OCI-LY7 (cell line): ENCODE results near the gene HMGCL.

Source experiments
- CTCF ChIP-seq: fragments of 200-600 bp; sonication (generic); conservative IDR thresholded peaks from 2 replicates; pipeline ENCODE4 v1.5.1; 2014; ENCODE audit warnings: mild to moderate bottlenecking, antibody characterized with exemption, low read length, moderate library complexity, mixed read lengths
- EZH2phosphoT487 ChIP-seq: fragments of 200-600 bp; sonication (generic); IDR thresholded peaks from 2 replicates; pipeline ENCODE4 v1.6.1; 2018; ENCODE audit warnings: low read depth, borderline replicate concordance, mild to moderate bottlenecking, mixed run types, antibody characterized with exemption, low read length, moderate library complexity, mixed read lengths

- no peak for TF ChIP-seq CTCF
- no peak for TF ChIP-seq EZH2phosphoT487
These were observed at the start of gene HMGCL for GRCh38 chr1:23825076-23825761.
